Measurements from ENCODE around the gene KCNJ11. TPM values are rescaled to one million over a fixed set of nuclear protein-coding genes. Genes with fewer than 3 reads are reported as not detected.

KCNJ11 gene
- total and polyA plus RNA-seq, 2 of the 8 experiments (the other 6 are each of a cell fraction or from before 2014, with no cell fraction given), result 3.8 to 6.3 TPM

- no peak overlapping the region for H2BK120ac ChIP-seq (replicated peaks; ENCODE audit: low read depth, low read length)
- peaks cover 0 to 3% (median under 1%) of the 10 kb centered on the region in 4 experiments; a peak in 2 of 7 replicates for H3K4me1 ChIP-seq (replicated peaks in 1 of 4; ENCODE audit: control insufficient read depth in 3 of 4, insufficient read depth in 4 of 4, low read length in 3 of 4)
- H3K23me2 ChIP-seq (ENCODE audit: low read depth, low read length), result no peaks in the 10 kb centered on the region
- ChIA-PET POLR2A (ENCODE audit: partially characterized antibody) (interaction anchor here (1.0 kb wide), 1 partner anchor 10 kb away, joined by 3 read pairs; no protein-coding TSS in a partner anchor), CTCF (ENCODE audit: partially characterized antibody) (interaction anchor here (0.7 to 38.8 kb wide), 8 partner anchors 13 to 332 kb away, joined by 3 to 1414 read pairs (median 6); partner anchors contain the start of gene KCNJ11)
- H3K9me3 ChIP-seq (ENCODE audit: insufficient read depth in 2 of 2, low read depth in 1 of 2, low read length in 1 of 2), result no peaks in the 10 kb centered on the region
- H2BK5ac ChIP-seq (ENCODE audit: low read depth, low read length), result no peak overlapping the region
- no peak overlapping the region for H3K18ac ChIP-seq (ENCODE audit: extremely low read depth, low read length)
- H2AK5ac ChIP-seq (ENCODE audit: low read depth, low read length), result no peak overlapping the region
- H4K8ac ChIP-seq (ENCODE audit: extremely low read depth, insufficient read depth, low read length), result no peak overlapping the region
- no peaks in the 10 kb centered on the region for H3K79me2 ChIP-seq (ENCODE audit: control insufficient read depth in 1 of 2, insufficient read depth in 2 of 2, low read length in 2 of 2)
- DNase-seq (ENCODE audit: low read depth in 1 of 2, low spot score in 2 of 2) (no peak), FAIRE-seq (no peak)
- TF ChIP-seq SP2 (IDR thresholded peaks at IDR 0.05; ENCODE audit: low read length) (no peak), SP1 (IDR thresholded peaks at IDR 0.05; ENCODE audit: low read depth, low read length) (no peak), JUND (IDR thresholded peaks at IDR 0.05; ENCODE audit: low read length) (no peak), ATF3 (IDR thresholded peaks at IDR 0.05; ENCODE audit: insufficient read depth, low read depth, low read length) (no peak), MAFK (IDR thresholded peaks at IDR 0.05; ENCODE audit: low read depth, low read length) (no peak), SUZ12 (IDR thresholded peaks at IDR 0.05; ENCODE audit: low read length) (no peak), BCL11A (IDR thresholded peaks at IDR 0.05; ENCODE audit: low read depth in 2 of 2, low read length in 2 of 2) (no peak), BRCA1 (IDR thresholded peaks at IDR 0.05; ENCODE audit: low read depth, low read length) (no peak), E2F6 (IDR thresholded peaks at IDR 0.05) (no peak)
- H3K4me2 ChIP-seq (ENCODE audit: insufficient read depth in 1 of 2, low read depth in 2 of 2, low read length in 2 of 2), result no peak overlapping the region
- H4K5ac ChIP-seq (ENCODE audit: insufficient read length, low read depth, low read length), result no peak overlapping the region
- H3K4me3 ChIP-seq (ENCODE audit: extremely low read depth in 1 of 4, insufficient read depth in 2 of 4, low read depth in 3 of 4, low read length in 4 of 4), result no peak overlapping the region
- 86% methylated on average over 2 of the region's 2 CpGs; no CpG with 5 or more reads in 1 of the 2 experiments for WGBS, 2 experiments (ENCODE audit: extremely low coverage in 1 of 2, insufficient coverage in 1 of 2, insufficient read length in 1 of 2, insufficient replicate concordance in 2 of 2, low coverage in 1 of 2, low lambda C conversion rate in 2 of 2, missing lambda C conversion rate in 1 of 2)
- H2BK15ac ChIP-seq (ENCODE audit: low read length), result no peak overlapping the region
- no peak overlapping the region for H2BK12ac ChIP-seq (ENCODE audit: low read depth, low read length)
- H3K23ac ChIP-seq (ENCODE audit: insufficient read length), result no peak overlapping the region
- H2AFZ ChIP-seq (ENCODE audit: low read length), result no peak overlapping the region
- no peak overlapping the region for H2BK20ac ChIP-seq (ENCODE audit: low read length)
- no peak overlapping the region for H3K4ac ChIP-seq (replicated peaks; ENCODE audit: insufficient read length, low read depth, low read length)
- no peaks in the 10 kb centered on the region for H3K36me3 ChIP-seq (ENCODE audit: control insufficient read depth in 2 of 4, insufficient read depth in 4 of 4, low read length in 3 of 4)
- H4K91ac ChIP-seq (replicated peaks; ENCODE audit: insufficient read length, low read length), result no peak overlapping the region
- no peaks in the 10 kb centered on the region for H4K20me1 ChIP-seq (replicated peaks in 1 of 2; ENCODE audit: control insufficient read depth in 1 of 2, insufficient read depth in 2 of 2, low read length in 2 of 2)
- H3K27me3 ChIP-seq (replicated peaks in 1 of 4; ENCODE audit: control insufficient read depth in 3 of 4, extremely low read depth in 1 of 4, insufficient read depth in 3 of 4, low read length in 3 of 4), result no peaks in the 10 kb centered on the region
- no peak overlapping the region for H3K27ac ChIP-seq (ENCODE audit: low read depth, low read length)
- H3K56ac ChIP-seq (replicated peaks; ENCODE audit: insufficient read length, low read depth, low read length), result no peak overlapping the region
- H3K14ac ChIP-seq (ENCODE audit: insufficient read length), result no peak overlapping the region
- no peaks in the 10 kb centered on the region for H3K79me1 ChIP-seq (ENCODE audit: low read depth, low read length)
- H3K9ac ChIP-seq (replicated peaks in 1 of 4; ENCODE audit: extremely low read depth in 1 of 4, low read depth in 3 of 4, low read length in 3 of 4), result no peak overlapping the region
Measured at GRCh38 chr11:17408026-17408425, 19.6 kb upstream of the KCNJ11 start.
